Activated T-helper 17 cell treated with anti-CD3 and anti-CD28 coated beads, Interleukin-2, amount 50 U/mL, for 72 hours (primary cell): ENCODE measurements around the gene KCP. TPM values are rescaled to one million over a fixed set of nuclear protein-coding genes. Genes with fewer than 3 reads are reported as not detected.

ENCODE experiments used
- ATAC-seq: fragments of 150-1000 bp; cut with Tn5 transposase; replicated peaks from 2 replicates; pipeline ENCODE4 v1.10.0; 2021; ENCODE audit warnings: mild to moderate bottlenecking, moderate library complexity
- H3K27ac Mint-ChIP-seq: one replicate; pipeline ENCODE4 v1.8.0; 2022; ENCODE audit warnings: mixed read lengths
- H3K27me3 Mint-ChIP-seq: one replicate; pipeline ENCODE4 v1.8.0; 2022; ENCODE audit warnings: mixed read lengths
- H3K36me3 Mint-ChIP-seq: one replicate; pipeline ENCODE4 v1.8.0; 2022; ENCODE audit warnings: low read depth, mild to moderate bottlenecking, mixed read lengths
- H3K4me1 Mint-ChIP-seq: one replicate; pipeline ENCODE4 v1.8.0; 2022; ENCODE audit warnings: mixed read lengths
- H3K4me3 Mint-ChIP-seq: one replicate; pipeline ENCODE4 v1.8.0; 2022; ENCODE audit warnings: mild to moderate bottlenecking, mixed read lengths
- H3K9me3 Mint-ChIP-seq: one replicate; pipeline ENCODE4 v1.8.0; 2022; ENCODE audit warnings: mixed read lengths
- total RNA-seq, 2 donors: library from RNA; stranded (reverse); gene quantifications; one replicate each; pipeline ENCODE4 v1.2.3, GENCODE V29; 2022

The KCP gene
- total RNA-seq, 2 donors from 2014 or later, result 0.09 to 1.0 TPM

GRCh38 chr7:128848289-128849155, 62.0 kb downstream of the KCP start:
- Mint-ChIP-seq H3K4me1 (no peaks in the 10 kb centered on the region), H3K27me3 (peaks cover 3% of the 10 kb centered on the region), H3K4me3 (no peak overlapping the region), H3K27ac (no peak overlapping the region), H3K9me3 (no peaks in the 10 kb centered on the region), H3K36me3 (no peaks in the 10 kb centered on the region)
- ATAC-seq, result no peak

- Mint-ChIP-seq H3K4me3 (no peak overlapping the region), H3K27ac (no peak overlapping the region), H3K36me3 (no peaks in the 10 kb centered on the region), H3K27me3 (peaks cover 3% of the 10 kb centered on the region), H3K9me3 (no peaks in the 10 kb centered on the region), H3K4me1 (no peaks in the 10 kb centered on the region)
- no peak for ATAC-seq
Observed at GRCh38 chr7:128847721-128848211, 62.7 kb downstream of the KCP start.

GRCh38 chr7:128846781-128847444, 63.6 kb downstream of the KCP start:
- Mint-ChIP-seq H3K4me3 (no peak overlapping the region), H3K4me1 (peaks cover 4% of the 10 kb centered on the region), H3K27ac (no peak overlapping the region), H3K27me3 (peaks cover 3% of the 10 kb centered on the region), H3K9me3 (no peaks in the 10 kb centered on the region), H3K36me3 (no peaks in the 10 kb centered on the region)
- ATAC-seq, result no peak

- Mint-ChIP-seq H3K4me3 (no peak overlapping the region), H3K27me3 (peaks cover 3% of the 10 kb centered on the region), H3K4me1 (peaks cover 5% of the 10 kb centered on the region), H3K9me3 (no peaks in the 10 kb centered on the region), H3K36me3 (no peaks in the 10 kb centered on the region), H3K27ac (no peak overlapping the region)
- no peak for ATAC-seq
Observed at GRCh38 chr7:128845987-128846386, 64.5 kb downstream of the KCP start.

GRCh38 chr7:128845475-128845874, 65.0 kb downstream of the KCP start:
- H3K27me3 Mint-ChIP-seq, result peaks cover 3% of the 10 kb centered on the region
- H3K4me3 Mint-ChIP-seq, result no peak overlapping the region
- H3K36me3 Mint-ChIP-seq, result no peaks in the 10 kb centered on the region
- no peak overlapping the region for H3K27ac Mint-ChIP-seq
- ATAC-seq, result no peak
- H3K9me3 Mint-ChIP-seq, result no peaks in the 10 kb centered on the region
- H3K4me1 Mint-ChIP-seq, result peaks cover 5% of the 10 kb centered on the region

- H3K36me3 Mint-ChIP-seq, result no peaks in the 10 kb centered on the region
Observed at GRCh38 chr7:128844777-128845311, 65.7 kb downstream of the KCP start.

GRCh38 chr7:128843938-128844621, 66.4 kb downstream of the KCP start:
- ATAC-seq, result no peak
- H3K4me3 Mint-ChIP-seq, result no peak overlapping the region
- H3K27ac Mint-ChIP-seq, result no peak overlapping the region
- no peaks in the 10 kb centered on the region for H3K9me3 Mint-ChIP-seq
- no peaks in the 10 kb centered on the region for H3K27me3 Mint-ChIP-seq
- peaks cover 5% of the 10 kb centered on the region for H3K4me1 Mint-ChIP-seq
- no peaks in the 10 kb centered on the region for H3K36me3 Mint-ChIP-seq

More at GRCh38 chr7:128844777-128845311, 65.7 kb downstream of the KCP start:
- Mint-ChIP-seq H3K27ac (no peak overlapping the region), H3K27me3 (no peaks in the 10 kb centered on the region), H3K4me1 (peaks cover 5% of the 10 kb centered on the region), H3K4me3 (no peak overlapping the region), H3K9me3 (no peaks in the 10 kb centered on the region)
- ATAC-seq, result no peak

GRCh38 chr7:128842674-128843641, 67.6 kb downstream of the KCP start:
- Mint-ChIP-seq H3K4me1 (peaks cover 5% of the 10 kb centered on the region), H3K9me3 (no peaks in the 10 kb centered on the region), H3K27me3 (no peaks in the 10 kb centered on the region), H3K27ac (no peak overlapping the region), H3K4me3 (no peak overlapping the region), H3K36me3 (no peaks in the 10 kb centered on the region)
- ATAC-seq, result no peak

- no peaks in the 10 kb centered on the region for H3K27me3 Mint-ChIP-seq
- no peak overlapping the region for H3K4me3 Mint-ChIP-seq
- H3K9me3 Mint-ChIP-seq, result no peaks in the 10 kb centered on the region
- peak; percentile 80 for ATAC-seq
- H3K36me3 Mint-ChIP-seq, result no peaks in the 10 kb centered on the region
- no peak overlapping the region for H3K27ac Mint-ChIP-seq
- peaks cover 5% of the 10 kb centered on the region for H3K4me1 Mint-ChIP-seq
Observed at GRCh38 chr7:128841921-128842673, 68.4 kb downstream of the KCP start.

GRCh38 chr7:128841171-128841690, 69.3 kb downstream of the KCP start:
- no peaks in the 10 kb centered on the region for H3K36me3 Mint-ChIP-seq
- no peak overlapping the region for H3K4me3 Mint-ChIP-seq
- no peaks in the 10 kb centered on the region for H3K9me3 Mint-ChIP-seq
- no peak overlapping the region for H3K27ac Mint-ChIP-seq
- peaks cover 5% of the 10 kb centered on the region for H3K4me1 Mint-ChIP-seq
- no peaks in the 10 kb centered on the region for H3K27me3 Mint-ChIP-seq
- ATAC-seq, result no peak

GRCh38 chr7:128840326-128841170, 70.0 kb downstream of the KCP start:
- H3K27me3 Mint-ChIP-seq, result no peaks in the 10 kb centered on the region
- no peak overlapping the region for H3K4me3 Mint-ChIP-seq
- H3K36me3 Mint-ChIP-seq, result no peaks in the 10 kb centered on the region
- no peaks in the 10 kb centered on the region for H3K9me3 Mint-ChIP-seq
- no peak for ATAC-seq
- no peak overlapping the region for H3K27ac Mint-ChIP-seq
- peaks cover 5% of the 10 kb centered on the region for H3K4me1 Mint-ChIP-seq

GRCh38 chr7:128839751-128840177, 70.7 kb downstream of the KCP start:
- Mint-ChIP-seq H3K4me1 (peaks cover 5% of the 10 kb centered on the region), H3K36me3 (no peaks in the 10 kb centered on the region), H3K27me3 (no peaks in the 10 kb centered on the region), H3K4me3 (no peak overlapping the region), H3K9me3 (no peaks in the 10 kb centered on the region), H3K27ac (no peak overlapping the region)
- ATAC-seq, result no peak
